Measurements from ENCODE around the gene MCC.

MCC gene

GRCh38 chr5:113067635-113068344 lies 420.5 kb downstream of the MCC start:
- DNase-seq = no peak

GRCh38 chr5:113065626-113066025 lies 422.6 kb downstream of the MCC start:
- no peak for DNase-seq

GRCh38 chr5:113064806-113065205 lies 423.4 kb downstream of the MCC start:
- DNase-seq = no peak

GRCh38 chr5:113063927-113064326 lies 424.3 kb downstream of the MCC start:
- no peak for DNase-seq

GRCh38 chr5:113062869-113063508 lies 425.3 kb downstream of the MCC start:
- no peak for DNase-seq

GRCh38 chr5:113061846-113062780 lies 426.1 kb downstream of the MCC start:
- DNase-seq = no peak

- no peak for DNase-seq
Measured at GRCh38 chr5:113060408-113061025, 427.7 kb downstream of the MCC start.

GRCh38 chr5:113059232-113060040 lies 428.8 kb downstream of the MCC start:
- no peak for DNase-seq

- no peak for DNase-seq
Measured at GRCh38 chr5:113058706-113059226, 429.5 kb downstream of the MCC start.

GRCh38 chr5:113058269-113058668 lies 430.0 kb downstream of the MCC start:
- DNase-seq = no peak

- DNase-seq = no peak
Measured at GRCh38 chr5:113057557-113057984, 430.7 kb downstream of the MCC start.

GRCh38 chr5:113056988-113057387 lies 431.3 kb downstream of the MCC start:
- DNase-seq = no peak

- no peak for DNase-seq
Measured at GRCh38 chr5:113054899-113055298, 433.4 kb downstream of the MCC start.

GRCh38 chr5:113053511-113053995 lies 434.7 kb downstream of the MCC start:
- DNase-seq = no peak

GRCh38 chr5:113052041-113052795 lies 436.0 kb downstream of the MCC start:
- no peak for DNase-seq

GRCh38 chr5:113050721-113051382 lies 437.4 kb downstream of the MCC start:
- no peak for DNase-seq

GRCh38 chr5:113048931-113049330 lies 439.3 kb downstream of the MCC start:
- no peak for DNase-seq

GRCh38 chr5:113047733-113048652 lies 440.3 kb downstream of the MCC start:
- DNase-seq = no peak

- no peak for DNase-seq
Measured at GRCh38 chr5:113047234-113047633, 441.0 kb downstream of the MCC start.
